HL-60 (cell line): ENCODE measurements around the gene AK8.
A peak's percentile ranks its signal among the peaks of the same experiment; 100 is the strongest.

Experiments used
- DNase-seq, 2 experiments: peaks; one replicate each; pipeline ENCODE4 v3.0.0-alpha.2; 2010 to 2020; ENCODE audit warnings: low read depth in 1 of 2, low spot score in 1 of 2
- H3K27ac ChIP-seq: fragments of 250-450 bp; sonication (Bioruptor Pico); replicated peaks from 2 replicates; pipeline ENCODE4 v1.5.1; 2020; ENCODE audit warnings: mild to moderate bottlenecking, moderate library complexity
- H3K27me3 ChIP-seq: fragments of 250-450 bp; sonication (Bioruptor Pico); 2 replicates; pipeline ENCODE4 v1.5.1; 2021; ENCODE audit warnings: mild to moderate bottlenecking, moderate library complexity; ENCODE audit not compliant: insufficient read depth, poor library complexity, severe bottlenecking
- H3K4me3 ChIP-seq: replicated peaks from 2 replicates; pipeline ENCODE4 v1.5.1; 2011; ENCODE audit warnings: mild to moderate bottlenecking, control low read depth, low read length; ENCODE audit not compliant: insufficient read depth
- GABPA ChIP-seq: IDR thresholded peaks from 2 replicates; pipeline ENCODE4 v1.6.1; 2012; ENCODE audit warnings: low read depth
- POLR2AphosphoS5 ChIP-seq: IDR thresholded peaks from 2 replicates; pipeline ENCODE4 v1.6.1; 2012; ENCODE audit warnings: low read depth
- SPI1 ChIP-seq: IDR thresholded peaks from 2 replicates; pipeline ENCODE4 v1.6.1; 2012; ENCODE audit warnings: low read depth, mild to moderate bottlenecking, borderline replicate concordance
- TF ChIP-seq, protein P1 (sequence below): IDR thresholded peaks from one replicate; pipeline ENCODE4 v1.5.1; 2011; ENCODE audit warnings: low read length, control low read depth, inconsistent platforms; ENCODE audit not compliant: insufficient read depth
- TF ChIP-seq, protein P2 (sequence below): IDR thresholded peaks from 2 replicates; pipeline ENCODE4 v1.6.1; 2012; ENCODE audit warnings: low read depth; ENCODE audit not compliant: insufficient replicate concordance

AK8 gene

DNA sequence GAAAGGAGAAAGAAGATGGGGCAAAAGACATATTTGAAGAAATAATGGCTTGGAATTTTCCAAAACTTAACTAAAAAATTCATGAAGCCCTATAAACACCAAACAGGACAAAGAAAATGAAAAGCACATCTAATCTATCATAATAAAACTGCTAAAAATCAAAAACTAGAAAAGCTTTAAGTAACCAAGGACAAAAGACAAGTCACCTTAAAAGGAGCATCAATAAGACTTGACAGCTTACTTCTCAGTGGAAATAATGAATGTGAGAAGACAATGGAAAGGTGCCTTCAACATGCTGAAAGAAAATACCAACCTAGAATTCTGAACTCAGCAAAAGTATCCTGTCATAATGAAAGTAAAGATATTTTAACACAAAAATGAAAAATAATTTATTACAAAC is 180.9 kb downstream of the AK8 start:
- TF ChIP-seq, protein P1, sequence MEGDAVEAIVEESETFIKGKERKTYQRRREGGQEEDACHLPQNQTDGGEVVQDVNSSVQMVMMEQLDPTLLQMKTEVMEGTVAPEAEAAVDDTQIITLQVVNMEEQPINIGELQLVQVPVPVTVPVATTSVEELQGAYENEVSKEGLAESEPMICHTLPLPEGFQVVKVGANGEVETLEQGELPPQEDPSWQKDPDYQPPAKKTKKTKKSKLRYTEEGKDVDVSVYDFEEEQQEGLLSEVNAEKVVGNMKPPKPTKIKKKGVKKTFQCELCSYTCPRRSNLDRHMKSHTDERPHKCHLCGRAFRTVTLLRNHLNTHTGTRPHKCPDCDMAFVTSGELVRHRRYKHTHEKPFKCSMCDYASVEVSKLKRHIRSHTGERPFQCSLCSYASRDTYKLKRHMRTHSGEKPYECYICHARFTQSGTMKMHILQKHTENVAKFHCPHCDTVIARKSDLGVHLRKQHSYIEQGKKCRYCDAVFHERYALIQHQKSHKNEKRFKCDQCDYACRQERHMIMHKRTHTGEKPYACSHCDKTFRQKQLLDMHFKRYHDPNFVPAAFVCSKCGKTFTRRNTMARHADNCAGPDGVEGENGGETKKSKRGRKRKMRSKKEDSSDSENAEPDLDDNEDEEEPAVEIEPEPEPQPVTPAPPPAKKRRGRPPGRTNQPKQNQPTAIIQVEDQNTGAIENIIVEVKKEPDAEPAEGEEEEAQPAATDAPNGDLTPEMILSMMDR: no peak
- TF ChIP-seq SPI1: no peak
- TF ChIP-seq POLR2AphosphoS5: no peak
- TF ChIP-seq, protein P2, sequence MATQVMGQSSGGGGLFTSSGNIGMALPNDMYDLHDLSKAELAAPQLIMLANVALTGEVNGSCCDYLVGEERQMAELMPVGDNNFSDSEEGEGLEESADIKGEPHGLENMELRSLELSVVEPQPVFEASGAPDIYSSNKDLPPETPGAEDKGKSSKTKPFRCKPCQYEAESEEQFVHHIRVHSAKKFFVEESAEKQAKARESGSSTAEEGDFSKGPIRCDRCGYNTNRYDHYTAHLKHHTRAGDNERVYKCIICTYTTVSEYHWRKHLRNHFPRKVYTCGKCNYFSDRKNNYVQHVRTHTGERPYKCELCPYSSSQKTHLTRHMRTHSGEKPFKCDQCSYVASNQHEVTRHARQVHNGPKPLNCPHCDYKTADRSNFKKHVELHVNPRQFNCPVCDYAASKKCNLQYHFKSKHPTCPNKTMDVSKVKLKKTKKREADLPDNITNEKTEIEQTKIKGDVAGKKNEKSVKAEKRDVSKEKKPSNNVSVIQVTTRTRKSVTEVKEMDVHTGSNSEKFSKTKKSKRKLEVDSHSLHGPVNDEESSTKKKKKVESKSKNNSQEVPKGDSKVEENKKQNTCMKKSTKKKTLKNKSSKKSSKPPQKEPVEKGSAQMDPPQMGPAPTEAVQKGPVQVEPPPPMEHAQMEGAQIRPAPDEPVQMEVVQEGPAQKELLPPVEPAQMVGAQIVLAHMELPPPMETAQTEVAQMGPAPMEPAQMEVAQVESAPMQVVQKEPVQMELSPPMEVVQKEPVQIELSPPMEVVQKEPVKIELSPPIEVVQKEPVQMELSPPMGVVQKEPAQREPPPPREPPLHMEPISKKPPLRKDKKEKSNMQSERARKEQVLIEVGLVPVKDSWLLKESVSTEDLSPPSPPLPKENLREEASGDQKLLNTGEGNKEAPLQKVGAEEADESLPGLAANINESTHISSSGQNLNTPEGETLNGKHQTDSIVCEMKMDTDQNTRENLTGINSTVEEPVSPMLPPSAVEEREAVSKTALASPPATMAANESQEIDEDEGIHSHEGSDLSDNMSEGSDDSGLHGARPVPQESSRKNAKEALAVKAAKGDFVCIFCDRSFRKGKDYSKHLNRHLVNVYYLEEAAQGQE: no peak
- no peak for TF ChIP-seq GABPA
- Histone ChIP-seq H3K27ac (no peak overlapping the region), H3K4me3 (no peak overlapping the region), H3K27me3 (no peaks in the 10 kb centered on the region)
- no peak for DNase-seq

DNA sequence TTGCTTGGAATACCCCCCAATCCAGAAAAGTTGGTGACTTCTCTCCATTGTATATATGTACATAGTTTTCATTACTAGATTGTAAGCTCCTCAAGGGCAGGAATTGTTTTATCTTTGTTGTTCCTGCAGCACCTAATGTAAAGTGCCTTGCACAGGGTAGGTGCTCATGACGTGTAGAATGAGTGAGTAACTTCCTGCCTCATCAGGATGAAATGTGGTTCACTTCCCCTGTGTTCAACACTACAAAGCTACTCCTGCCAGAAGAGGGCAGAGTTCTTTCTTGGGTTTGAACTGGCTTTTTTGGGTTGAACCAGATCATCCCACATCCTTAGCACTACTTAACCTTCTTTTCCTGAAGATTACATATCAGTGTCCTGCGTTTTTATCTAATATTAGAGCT is 183.9 kb downstream of the AK8 start:
- Histone ChIP-seq H3K27me3 (no peaks in the 10 kb centered on the region), H3K4me3 (no peak overlapping the region), H3K27ac (no peak overlapping the region)
- peak; percentile 55 to 67 for DNase-seq
- TF ChIP-seq GABPA (no peak), SPI1 (peak; percentile 54; the same call in 1 of the 2 replicates)
- TF ChIP-seq, protein P2: no peak
- TF ChIP-seq, protein P1: peak; percentile 33

DNA sequence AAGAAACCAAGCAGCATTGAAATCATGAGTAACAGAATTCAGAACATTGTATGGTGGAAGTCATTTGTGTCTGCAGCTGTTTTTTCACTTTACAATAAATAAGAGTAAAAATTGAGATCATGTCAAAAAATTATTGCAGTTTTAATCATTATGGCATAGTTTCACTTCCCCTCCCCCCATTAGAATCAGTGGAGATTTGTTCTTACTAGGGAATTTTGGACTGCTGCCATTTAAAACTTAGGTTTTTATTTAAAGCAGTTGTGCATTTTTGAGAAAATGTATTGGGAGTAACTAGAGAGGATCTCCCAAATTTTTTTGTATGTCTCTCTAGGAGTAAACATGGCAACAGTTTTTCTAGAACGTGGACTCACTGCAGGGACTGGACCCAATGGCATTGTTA is 187.4 kb downstream of the AK8 start:
- H3K27ac ChIP-seq: no peak overlapping the region
- TF ChIP-seq, protein P2: no peak
- TF ChIP-seq SPI1: no peak
- no peak for TF ChIP-seq POLR2AphosphoS5
- TF ChIP-seq GABPA: no peak
- H3K4me3 ChIP-seq: no peak overlapping the region
- DNase-seq: no peak
- H3K27me3 ChIP-seq: no peaks in the 10 kb centered on the region

DNA sequence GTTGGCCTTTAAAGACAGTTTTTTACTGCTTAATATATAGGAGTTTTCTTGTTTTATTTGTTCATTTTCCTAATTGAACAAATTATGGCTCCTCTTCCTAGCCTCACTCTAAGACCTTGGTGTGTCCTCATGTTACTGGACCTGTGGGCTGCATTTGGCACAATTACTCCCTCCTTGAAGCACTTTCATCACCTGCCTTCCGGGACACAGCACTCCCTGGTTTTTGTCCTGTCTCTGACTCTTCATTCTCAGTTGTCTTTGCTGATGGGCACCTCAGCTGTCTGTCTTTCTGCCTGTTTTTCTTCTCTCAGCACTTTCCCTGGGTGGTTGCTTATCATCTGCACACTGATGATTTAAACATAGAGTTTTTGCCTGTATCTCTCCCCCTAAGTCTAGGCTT is 194.2 kb downstream of the AK8 start:
- no peak overlapping the region for H3K4me3 ChIP-seq
- TF ChIP-seq GABPA: no peak
- TF ChIP-seq, protein P1: no peak
- TF ChIP-seq, protein P2: no peak
- DNase-seq: no peak
- no peak overlapping the region for H3K27ac ChIP-seq
- H3K27me3 ChIP-seq: no peaks in the 10 kb centered on the region
